Esophagus (tissue), 2 donors: ENCODE results near the gene VARS2. TPM values are rescaled to one million over a fixed set of nuclear protein-coding genes. Genes with fewer than 3 reads are reported as not detected.

ENCODE experiments used
- H3K27ac ChIP-seq, 2 donors: one replicate each; pipeline ENCODE4 v1.5.1; 2013; ENCODE audit warnings: low read depth in 2 of 2, mild to moderate bottlenecking in 2 of 2, inconsistent platforms in 1 of 2, low read length in 1 of 2, moderate library complexity in 1 of 2
- H3K27me3 ChIP-seq, 2 donors: one replicate each; pipeline ENCODE4 v1.6.1; 2013; ENCODE audit warnings: low read length in 2 of 2, control low read depth in 1 of 2, mild to moderate bottlenecking in 1 of 2; ENCODE audit not compliant: insufficient read depth in 2 of 2, control insufficient read depth in 1 of 2
- H3K36me3 ChIP-seq, 2 donors: one replicate each; pipeline ENCODE4 v1.6.1; 2013; ENCODE audit warnings: low read length in 1 of 2; ENCODE audit not compliant: control insufficient read depth in 2 of 2, insufficient read depth in 2 of 2
- H3K4me1 ChIP-seq, 2 donors: one replicate each; pipeline ENCODE4 v1.6.1; 2013; ENCODE audit warnings: low read length in 1 of 2; ENCODE audit not compliant: control insufficient read depth in 2 of 2, insufficient read depth in 2 of 2
- H3K4me3 ChIP-seq, 2 donors: one replicate each; pipeline ENCODE4 v1.5.1; 2013; ENCODE audit warnings: low read length in 2 of 2, mild to moderate bottlenecking in 2 of 2, low read depth in 1 of 2, moderate library complexity in 1 of 2
- H3K9me3 ChIP-seq, 2 donors: one replicate each; pipeline ENCODE4 v1.6.1; 2013; ENCODE audit warnings: mild to moderate bottlenecking in 2 of 2, low read depth in 1 of 2, low read length in 1 of 2, moderate library complexity in 1 of 2; ENCODE audit not compliant: control insufficient read depth in 2 of 2, insufficient read depth in 1 of 2
- WGBS, 2 donors: extraction: QIAGEN DNeasy Blood & Tissue Kit; methylation state at CpG; one replicate each; pipeline ENCODE4 v1.1.7; 2013; 5-methylcytosine and 5-hydroxymethylcytosine counted together
- polyA plus RNA-seq, 2 donors: library from polyadenylated mRNA; stranded (reverse); fragments of 200-250 nt; gene quantifications; one replicate each; pipeline ENCODE4 v1.2.3, GENCODE V29; 2013
- donor health status: healthy with polysubstance abuse.
- donor health status: Bipolar disorder and iron deficiency.

The VARS2 gene
- polyA plus RNA-seq, 2 donors = 30.0 to 81.5 TPM

DNA sequence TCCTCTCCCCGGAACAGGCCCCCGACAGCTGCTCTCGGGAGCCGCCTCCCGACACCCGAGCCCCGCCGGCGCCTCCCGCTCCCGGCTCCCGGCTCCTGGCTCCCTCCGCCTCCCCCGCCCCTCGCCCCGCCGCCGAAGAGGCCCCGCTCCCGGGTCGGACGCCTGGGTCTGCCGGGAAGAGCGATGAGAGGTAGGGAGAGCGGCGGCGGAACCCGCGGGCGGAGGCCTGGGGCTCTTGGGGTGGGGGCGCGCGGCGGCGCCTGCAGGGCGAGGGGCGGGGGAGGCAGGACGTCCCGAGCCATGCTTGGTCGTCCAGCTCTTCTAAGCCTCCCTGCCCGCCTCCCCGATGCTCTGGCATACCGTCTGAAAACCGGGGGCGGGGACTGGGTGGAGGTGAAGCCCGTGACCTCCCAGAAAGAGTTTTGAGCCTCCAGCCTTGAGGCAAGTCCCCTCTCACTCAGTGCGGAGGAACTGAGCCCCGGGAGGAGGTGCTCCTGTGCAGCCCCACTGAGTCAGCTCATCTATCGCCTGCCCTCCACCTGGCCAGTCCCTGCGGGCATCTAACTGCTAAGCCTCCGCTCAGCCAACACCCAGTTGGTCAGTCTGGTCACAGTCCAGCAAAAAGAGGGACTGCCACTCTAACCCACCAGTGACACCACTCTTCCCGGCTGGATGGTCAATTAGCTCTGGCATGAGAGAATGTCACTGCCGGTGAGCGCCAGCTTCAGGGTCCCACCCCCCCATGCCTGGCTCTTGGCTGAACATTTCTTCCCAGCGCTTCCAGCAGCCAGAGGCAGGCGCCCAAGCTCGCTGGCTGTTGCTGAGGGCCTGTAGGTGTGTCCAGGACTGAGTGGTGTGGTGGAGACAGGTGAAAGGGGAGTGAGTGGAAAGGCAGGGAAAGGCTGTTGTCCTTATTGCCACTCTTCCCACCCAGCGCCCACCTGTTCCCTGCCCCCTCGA, 29.2 kb upstream of the VARS2 start:
- Histone ChIP-seq H3K27me3 (no peaks in the 10 kb centered on the region), H3K27ac (peak overlapping the region; percentile 96 to 99), H3K9me3 (no peaks in the 10 kb centered on the region), H3K36me3 (peaks cover 0 to 13% of the 10 kb centered on the region in 2 donors), H3K4me3 (peak overlapping the region; percentile 64 to 86), H3K4me1 (peaks cover 2 to 15% of the 10 kb centered on the region in 2 donors)
- 4 to 7% methylated on average over 45 to 59 of the region's 59 CpGs for WGBS, 2 donors

- H3K4me3 ChIP-seq = peak overlapping the region; percentile 64 to 86
- H3K36me3 ChIP-seq = peaks cover 0 to 21% of the 10 kb centered on the region in 2 donors
- WGBS, 2 donors = 19 to 22% methylated on average over 7 of the region's 7 CpGs
- no peaks in the 10 kb centered on the region for H3K27me3 ChIP-seq
- H3K27ac ChIP-seq = peak overlapping the region; percentile 96 to 99
- H3K9me3 ChIP-seq = no peaks in the 10 kb centered on the region
- peaks cover 2 to 22% of the 10 kb centered on the region in 2 donors for H3K4me1 ChIP-seq
Observed at GRCh38 chr6:30885481-30885998, 28.5 kb upstream of the VARS2 start.

- peak overlapping the region; percentile 64 to 86 for H3K4me3 ChIP-seq
- peak overlapping the region; percentile 87 to 96 for H3K27ac ChIP-seq
- peaks cover 2 to 22% of the 10 kb centered on the region in 2 donors for H3K4me1 ChIP-seq
- no peaks in the 10 kb centered on the region for H3K9me3 ChIP-seq
- WGBS, 2 donors = 18 to 21% methylated on average over 18 of the region's 18 CpGs
- no peaks in the 10 kb centered on the region for H3K27me3 ChIP-seq
- peaks cover 0 to 28% of the 10 kb centered on the region in 2 donors for H3K36me3 ChIP-seq
Observed at GRCh38 chr6:30885999-30886896, 27.8 kb upstream of the VARS2 start.

- H3K4me1 ChIP-seq = peaks cover 2 to 19% of the 10 kb centered on the region in 2 donors
- peak overlapping the region; percentile 87 to 96 for H3K27ac ChIP-seq
- no peaks in the 10 kb centered on the region for H3K9me3 ChIP-seq
- peak overlapping the region in 1 of 2 donors; percentile 86 for H3K4me3 ChIP-seq
- peaks cover 0 to 34% of the 10 kb centered on the region in 2 donors for H3K36me3 ChIP-seq
- no peaks in the 10 kb centered on the region for H3K27me3 ChIP-seq
Observed at GRCh38 chr6:30886897-30887255, 27.2 kb upstream of the VARS2 start.

GRCh38 chr6:30887901-30888815, 25.9 kb upstream of the VARS2 start:
- WGBS, 2 donors = 36 to 52% methylated on average over 6 of the region's 6 CpGs
- peaks cover 2 to 12% of the 10 kb centered on the region in 2 donors for H3K4me1 ChIP-seq
- no peaks in the 10 kb centered on the region for H3K27me3 ChIP-seq
- no peaks in the 10 kb centered on the region for H3K9me3 ChIP-seq
- H3K36me3 ChIP-seq = peaks cover 3 to 42% of the 10 kb centered on the region in 2 donors
- H3K27ac ChIP-seq = no peak overlapping the region
- no peak overlapping the region for H3K4me3 ChIP-seq

- Histone ChIP-seq H3K4me1 (peaks cover 2 to 12% of the 10 kb centered on the region in 2 donors), H3K9me3 (no peaks in the 10 kb centered on the region), H3K4me3 (no peak overlapping the region), H3K27ac (no peak overlapping the region), H3K36me3 (peaks cover 3 to 50% of the 10 kb centered on the region in 2 donors), H3K27me3 (no peaks in the 10 kb centered on the region)
- WGBS, 2 donors = 74 to 86% methylated on average over 18 of the region's 18 CpGs
Observed at GRCh38 chr6:30888816-30889495, 25.1 kb upstream of the VARS2 start.

- Histone ChIP-seq H3K9me3 (no peaks in the 10 kb centered on the region), H3K4me3 (no peak overlapping the region), H3K36me3 (peaks cover 3 to 54% of the 10 kb centered on the region in 2 donors), H3K4me1 (peaks cover 2 to 12% of the 10 kb centered on the region in 2 donors), H3K27me3 (no peaks in the 10 kb centered on the region), H3K27ac (peak overlapping the region in 1 of 2 donors; percentile 16)
- WGBS, 2 donors = 61 to 70% methylated on average over 4 of the region's 4 CpGs
Observed at GRCh38 chr6:30889496-30889885, 24.5 kb upstream of the VARS2 start.

GRCh38 chr6:30889921-30890645, 24.0 kb upstream of the VARS2 start:
- peak overlapping the region in 1 of 2 donors; percentile 35 for H3K27ac ChIP-seq
- no peak overlapping the region for H3K4me3 ChIP-seq
- WGBS, 2 donors = 58 to 72% methylated on average over 14 of the region's 14 CpGs
- no peaks in the 10 kb centered on the region for H3K9me3 ChIP-seq
- H3K27me3 ChIP-seq = no peaks in the 10 kb centered on the region
- peaks cover 2 to 12% of the 10 kb centered on the region in 2 donors for H3K4me1 ChIP-seq
- H3K36me3 ChIP-seq = peaks cover 3 to 58% of the 10 kb centered on the region in 2 donors
